ENCODE results near the gene EEF1AKMT2.

The EEF1AKMT2 gene

GRCh38 chr10:124736491-124737136 is 55.1 kb downstream of the EEF1AKMT2 start:
- no peak for DNase-seq

DNA sequence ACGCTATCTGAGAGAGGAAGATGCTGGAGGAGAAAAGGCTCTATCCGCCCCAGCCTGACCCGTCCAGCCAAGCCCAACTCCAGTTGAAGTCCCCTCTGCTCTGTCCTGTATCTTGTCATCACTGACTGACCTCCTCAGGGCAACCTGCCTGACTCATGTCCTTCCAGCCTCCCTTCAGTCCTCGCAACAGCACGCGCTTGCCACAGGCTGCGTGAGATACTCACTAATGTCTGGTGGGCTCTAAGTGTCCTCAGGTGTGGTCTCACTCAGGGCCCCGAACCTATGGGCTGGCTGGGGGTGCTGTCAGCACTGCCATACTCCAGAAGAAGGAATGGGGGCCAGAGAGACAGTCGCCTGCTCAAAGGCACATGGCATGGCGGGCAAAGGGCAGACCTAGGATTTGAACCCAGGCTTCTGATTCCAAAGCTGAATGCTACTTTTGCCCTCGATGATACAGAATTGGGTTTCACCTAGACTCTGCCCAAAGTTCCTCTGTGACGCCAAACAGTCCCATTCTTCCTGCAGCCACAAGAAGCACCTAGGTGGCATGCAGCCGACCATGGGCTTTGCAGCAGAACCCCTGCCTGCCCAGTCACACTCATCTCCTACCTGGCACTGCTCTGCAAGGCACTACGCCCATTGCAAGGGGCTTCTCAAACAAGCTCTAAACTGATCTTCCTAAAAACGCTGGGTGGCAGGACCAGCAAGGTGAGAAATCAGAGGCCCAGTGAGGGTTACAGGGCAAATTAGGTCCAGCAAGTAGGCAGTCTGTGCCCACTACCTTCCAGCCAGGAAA is 56.0 kb downstream of the EEF1AKMT2 start:
- DNase-seq = peak; percentile 53

- DNase-seq = peak; percentile 51
Observed at GRCh38 chr10:124734311-124735166, 57.1 kb downstream of the EEF1AKMT2 start.

GRCh38 chr10:124733571-124734245 is 58.0 kb downstream of the EEF1AKMT2 start:
- no peak for DNase-seq

- peak; percentile 79 for DNase-seq
Observed at GRCh38 chr10:124732931-124733570, 58.6 kb downstream of the EEF1AKMT2 start.

GRCh38 chr10:124731551-124731950 is 60.1 kb downstream of the EEF1AKMT2 start:
- DNase-seq = peak; percentile 27

- no peak for DNase-seq
Observed at GRCh38 chr10:124730790-124731189, 60.9 kb downstream of the EEF1AKMT2 start.

- no peak for DNase-seq
Observed at GRCh38 chr10:124728830-124729661, 62.6 kb downstream of the EEF1AKMT2 start.

GRCh38 chr10:124728071-124728829 is 63.4 kb downstream of the EEF1AKMT2 start:
- DNase-seq = peak; percentile 73

GRCh38 chr10:124727361-124727960 is 64.2 kb downstream of the EEF1AKMT2 start:
- no peak for DNase-seq

- no peak for DNase-seq
Observed at GRCh38 chr10:124725791-124726190, 65.9 kb downstream of the EEF1AKMT2 start.

GRCh38 chr10:124725171-124725631 is 66.5 kb downstream of the EEF1AKMT2 start:
- no peak for DNase-seq

- DNase-seq = no peak
Observed at GRCh38 chr10:124724279-124725027, 67.2 kb downstream of the EEF1AKMT2 start.

GRCh38 chr10:124723826-124724225 is 67.9 kb downstream of the EEF1AKMT2 start:
- no peak for DNase-seq

GRCh38 chr10:124722798-124723783 is 68.6 kb downstream of the EEF1AKMT2 start:
- no peak for DNase-seq

- no peak for DNase-seq
Observed at GRCh38 chr10:124721330-124722045, 70.2 kb downstream of the EEF1AKMT2 start.

DNA sequence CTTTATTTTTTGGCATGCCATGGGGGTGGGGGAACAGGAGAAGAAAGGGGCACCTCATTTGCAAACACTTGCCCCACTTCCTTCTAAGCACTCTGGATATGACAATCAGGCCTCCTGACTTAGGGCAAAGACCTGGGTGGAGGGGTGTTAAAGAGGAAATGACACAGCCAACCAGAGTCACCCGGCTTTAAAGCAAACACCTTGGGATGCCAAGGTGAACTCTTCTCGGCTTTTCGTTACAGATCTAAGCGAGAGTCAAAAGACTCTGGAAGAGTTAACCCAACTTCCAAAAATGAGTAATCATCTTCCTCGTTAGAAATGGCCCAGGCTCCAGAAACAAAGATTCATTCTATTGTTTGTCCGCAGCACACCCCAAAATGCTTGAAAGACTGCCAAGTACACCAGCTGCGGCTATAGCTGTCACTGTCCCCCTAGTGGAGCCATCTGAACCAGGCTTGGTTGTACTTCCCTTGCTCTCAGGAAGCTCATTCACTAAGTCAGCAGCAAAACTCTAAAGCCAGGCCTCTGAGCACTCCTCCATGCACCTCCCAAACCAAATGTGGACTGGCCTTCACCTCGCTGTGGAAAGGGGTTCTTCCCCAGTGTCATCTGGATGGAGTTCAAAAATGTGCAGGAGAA is 72.4 kb downstream of the EEF1AKMT2 start:
- DNase-seq = no peak

Measured in islet precursor cell (in vitro differentiated cells).